NB4 (cell line): ENCODE results near the gene EPS8.

Experiments
- MYC ChIP-seq: IDR thresholded peaks from 2 replicates; pipeline ENCODE4 v1.6.1; 2011; ENCODE audit warnings: low read depth, low read length
- POLR2A ChIP-seq: IDR thresholded peaks from 2 replicates; pipeline ENCODE4 v1.6.1; 2011; ENCODE audit warnings: mild to moderate bottlenecking; ENCODE audit not compliant: insufficient read length; ENCODE audit errors: extremely low read depth
- TF ChIP-seq, protein P1 (sequence below): IDR thresholded peaks from one replicate; pipeline ENCODE4 v1.5.1; 2012; ENCODE audit warnings: low read depth, low read length
- TF ChIP-seq, protein P2 (sequence below): IDR thresholded peaks from 2 replicates; pipeline ENCODE4 v1.6.1; 2011; ENCODE audit warnings: low read depth, low read length

DNA sequence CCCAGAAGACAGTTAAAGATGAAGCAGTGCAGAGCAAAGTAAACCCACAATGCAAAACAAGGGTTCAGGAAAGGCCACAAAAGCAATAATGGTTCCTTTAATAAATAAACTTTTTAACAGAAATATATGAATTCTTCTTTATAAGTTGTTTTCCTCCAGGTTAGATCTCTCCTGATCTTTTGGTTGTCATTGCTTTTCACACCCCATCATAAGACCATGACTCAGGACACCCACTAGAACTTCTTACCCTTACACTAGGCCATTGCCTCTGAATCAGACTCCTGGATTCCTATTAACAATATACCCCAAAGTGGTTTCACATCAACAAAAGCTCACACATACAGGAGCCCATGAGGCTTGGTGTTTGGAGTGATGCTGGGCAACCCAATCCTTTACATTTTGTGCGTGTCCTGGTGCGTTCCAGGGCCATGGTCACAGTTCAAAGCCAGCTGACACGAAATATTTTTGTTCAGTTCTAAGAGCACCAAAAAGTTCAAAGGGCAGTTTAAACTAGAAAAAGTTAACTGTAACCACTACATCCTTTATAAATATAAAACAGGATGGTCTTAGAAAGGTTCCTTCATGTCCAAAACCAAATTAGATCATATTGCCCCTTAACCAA is 187.0 kb downstream of the EPS8 start:
- TF ChIP-seq, protein P1, sequence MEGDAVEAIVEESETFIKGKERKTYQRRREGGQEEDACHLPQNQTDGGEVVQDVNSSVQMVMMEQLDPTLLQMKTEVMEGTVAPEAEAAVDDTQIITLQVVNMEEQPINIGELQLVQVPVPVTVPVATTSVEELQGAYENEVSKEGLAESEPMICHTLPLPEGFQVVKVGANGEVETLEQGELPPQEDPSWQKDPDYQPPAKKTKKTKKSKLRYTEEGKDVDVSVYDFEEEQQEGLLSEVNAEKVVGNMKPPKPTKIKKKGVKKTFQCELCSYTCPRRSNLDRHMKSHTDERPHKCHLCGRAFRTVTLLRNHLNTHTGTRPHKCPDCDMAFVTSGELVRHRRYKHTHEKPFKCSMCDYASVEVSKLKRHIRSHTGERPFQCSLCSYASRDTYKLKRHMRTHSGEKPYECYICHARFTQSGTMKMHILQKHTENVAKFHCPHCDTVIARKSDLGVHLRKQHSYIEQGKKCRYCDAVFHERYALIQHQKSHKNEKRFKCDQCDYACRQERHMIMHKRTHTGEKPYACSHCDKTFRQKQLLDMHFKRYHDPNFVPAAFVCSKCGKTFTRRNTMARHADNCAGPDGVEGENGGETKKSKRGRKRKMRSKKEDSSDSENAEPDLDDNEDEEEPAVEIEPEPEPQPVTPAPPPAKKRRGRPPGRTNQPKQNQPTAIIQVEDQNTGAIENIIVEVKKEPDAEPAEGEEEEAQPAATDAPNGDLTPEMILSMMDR, result no peak
- TF ChIP-seq POLR2A (no peak), MYC (no peak)
- TF ChIP-seq, protein P2, sequence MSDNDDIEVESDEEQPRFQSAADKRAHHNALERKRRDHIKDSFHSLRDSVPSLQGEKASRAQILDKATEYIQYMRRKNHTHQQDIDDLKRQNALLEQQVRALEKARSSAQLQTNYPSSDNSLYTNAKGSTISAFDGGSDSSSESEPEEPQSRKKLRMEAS, result no peak
